GM23248 (cell line): ENCODE results near the gene CAMTA1.

Experiments used
- EZH2 ChIP-seq: fragments of 200-600 bp; sonication (generic); IDR thresholded peaks from 2 replicates; pipeline ENCODE4 v1.6.1; 2018; ENCODE audit warnings: antibody characterized with exemption, mild to moderate bottlenecking; ENCODE audit not compliant: insufficient read depth, poor library complexity, severe bottlenecking
- EZH2phosphoT487 ChIP-seq: fragments of 200-600 bp; sonication (generic); IDR thresholded peaks from 2 replicates; pipeline ENCODE4 v1.6.1; 2018; ENCODE audit warnings: antibody characterized with exemption, moderate library complexity, mild to moderate bottlenecking, low read depth; ENCODE audit not compliant: insufficient read depth

GRCh38 chr1:7209336-7209735 lies 424.1 kb downstream of the CAMTA1 start:
- TF ChIP-seq EZH2phosphoT487 (no peak), EZH2 (no peak)
